G401 (cell line): ENCODE results near the gene LYPD6B. TPM values are rescaled to one million over a fixed set of nuclear protein-coding genes. Genes with fewer than 3 reads are reported as not detected.

Experiments
- DNase-seq: peaks from one replicate; pipeline ENCODE4 v3.0.0-alpha.2; 2015; ENCODE audit warnings: low spot score
- in situ Hi-C: cut with HindIII; loops from 2 replicates; pipeline ENCODE4 v1.10.0; 2016; ENCODE audit warnings: low sequenced_read_pairs, mixed read lengths
- total RNA-seq: library from RNA; depleted of rRNA; stranded (reverse); fragments of >200 nt; shearing (Covaris generic); gene quantifications from 2 replicates; pipeline ENCODE4 v1.2.3, GENCODE V29; 2014

LYPD6B gene
- total RNA-seq, 1 experiment from 2014 or later: 21.3 TPM

- DNase-seq: no peak
- in situ Hi-C loops: no loop called here
These were observed 105.2 kb downstream of the LYPD6B start for GRCh38 chr2:149143734-149144133.

GRCh38 chr2:149145314-149146295 lies 107.1 kb downstream of the LYPD6B start:
- no peak for DNase-seq

DNA sequence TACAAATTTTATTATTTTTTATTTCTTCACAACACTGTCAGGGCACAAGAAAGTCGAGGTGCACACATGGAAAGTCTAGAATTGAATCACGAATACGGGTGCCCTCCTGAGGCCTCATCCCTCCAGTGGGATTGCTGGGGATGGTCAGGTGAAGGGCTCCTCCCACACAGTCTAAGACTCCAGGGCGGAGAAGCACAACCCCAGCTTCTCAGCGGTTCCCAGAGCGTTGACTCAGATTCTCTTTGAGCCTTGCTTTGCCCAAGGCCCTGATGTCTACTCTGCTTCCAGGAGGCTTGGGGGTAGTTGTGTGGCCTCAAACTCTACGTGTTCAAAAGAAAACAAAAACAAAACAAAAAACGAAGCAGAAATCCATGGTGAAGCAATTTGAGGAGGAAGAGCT lies 108.4 kb downstream of the LYPD6B start:
- no peak for DNase-seq
- in situ Hi-C loops: no loop called here

More at GRCh38 chr2:149145314-149146295, 107.1 kb downstream of the LYPD6B start:
- in situ Hi-C loops: no loop called here

DNA sequence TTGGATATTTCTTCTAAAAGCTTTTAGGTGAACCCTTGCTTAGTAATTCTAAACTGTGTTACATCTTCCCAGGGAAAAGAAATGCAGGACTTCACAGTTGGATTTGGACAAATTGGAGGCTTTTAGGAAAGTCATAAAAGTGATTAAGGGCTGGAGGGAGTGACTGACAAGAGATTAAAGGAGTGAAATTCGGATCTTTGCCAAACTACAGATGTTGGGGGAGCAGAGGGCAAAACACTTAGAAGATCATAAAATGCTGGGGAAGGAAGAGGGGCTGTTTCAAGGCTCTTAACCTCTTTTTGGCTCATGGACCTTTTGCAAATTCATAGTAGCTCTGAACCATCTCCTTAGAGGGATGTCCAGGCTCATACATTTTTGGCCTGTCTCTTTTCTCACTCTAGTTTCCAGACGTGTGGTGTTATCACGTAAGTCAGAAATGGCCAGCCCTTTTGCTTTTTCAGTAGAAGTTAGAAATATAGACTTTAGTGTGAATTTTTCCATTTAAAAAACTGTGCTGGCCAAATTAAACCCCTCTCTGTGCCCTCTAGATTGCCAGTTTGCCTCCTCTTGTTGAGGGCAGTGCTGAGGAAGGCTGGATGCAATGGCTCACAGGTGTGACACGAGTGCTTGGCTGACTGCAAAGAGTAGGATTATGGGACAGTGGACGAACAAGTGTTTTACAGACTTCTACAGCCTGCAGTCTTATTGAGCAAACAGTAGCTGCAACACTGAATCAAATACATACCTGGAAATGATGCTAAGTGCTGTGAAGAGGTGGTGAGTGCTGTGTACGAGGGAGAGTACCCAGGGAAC lies 109.9 kb downstream of the LYPD6B start:
- DNase-seq: no peak
- in situ Hi-C loops: no loop called here

DNA sequence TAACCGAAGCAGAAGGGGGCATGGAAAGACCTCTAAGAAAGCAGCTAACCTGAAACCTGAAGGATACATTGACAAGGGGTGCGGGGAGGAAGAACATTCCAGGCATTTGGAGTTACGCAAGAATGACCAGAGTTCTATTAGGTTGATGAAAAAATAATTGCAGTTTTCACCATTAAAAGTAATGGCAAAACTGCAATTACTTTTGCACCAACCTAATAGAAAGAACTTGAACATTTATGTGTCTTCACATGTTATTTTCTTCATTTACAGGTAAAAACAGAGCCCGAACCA lies 110.5 kb downstream of the LYPD6B start:
- no peak for DNase-seq
- in situ Hi-C loops: no loop called here

DNA sequence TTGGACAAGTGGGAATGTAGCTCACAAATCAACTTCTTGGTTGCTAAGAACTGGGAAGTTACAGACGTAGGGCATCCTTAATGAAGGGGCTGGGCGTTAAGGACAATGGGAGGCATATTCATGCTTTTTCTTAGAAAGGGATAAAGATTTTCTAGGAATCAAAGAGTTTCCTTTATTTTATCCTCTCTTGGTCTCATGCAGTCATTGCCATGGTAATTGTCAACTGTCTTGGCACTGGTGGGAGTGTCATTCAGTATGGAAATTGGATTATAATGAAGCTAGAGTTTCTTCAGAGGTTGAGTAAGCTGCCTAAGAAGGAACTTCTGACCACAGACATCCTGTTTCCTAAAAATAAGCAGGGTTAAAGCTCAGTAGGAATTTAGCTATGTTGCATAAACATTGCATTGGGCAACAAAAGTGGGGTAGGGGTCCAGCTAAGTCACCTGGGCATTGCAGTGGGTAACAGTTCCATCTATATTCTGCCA lies 114.0 kb downstream of the LYPD6B start:
- DNase-seq: no peak
- in situ Hi-C loops: no loop called here

- in situ Hi-C loops: no loop called here
- DNase-seq: no peak
These were observed 116.9 kb downstream of the LYPD6B start for GRCh38 chr2:149155196-149155969.

GRCh38 chr2:149155988-149156387 lies 117.5 kb downstream of the LYPD6B start:
- no peak for DNase-seq
- in situ Hi-C loops: no loop called here

DNA sequence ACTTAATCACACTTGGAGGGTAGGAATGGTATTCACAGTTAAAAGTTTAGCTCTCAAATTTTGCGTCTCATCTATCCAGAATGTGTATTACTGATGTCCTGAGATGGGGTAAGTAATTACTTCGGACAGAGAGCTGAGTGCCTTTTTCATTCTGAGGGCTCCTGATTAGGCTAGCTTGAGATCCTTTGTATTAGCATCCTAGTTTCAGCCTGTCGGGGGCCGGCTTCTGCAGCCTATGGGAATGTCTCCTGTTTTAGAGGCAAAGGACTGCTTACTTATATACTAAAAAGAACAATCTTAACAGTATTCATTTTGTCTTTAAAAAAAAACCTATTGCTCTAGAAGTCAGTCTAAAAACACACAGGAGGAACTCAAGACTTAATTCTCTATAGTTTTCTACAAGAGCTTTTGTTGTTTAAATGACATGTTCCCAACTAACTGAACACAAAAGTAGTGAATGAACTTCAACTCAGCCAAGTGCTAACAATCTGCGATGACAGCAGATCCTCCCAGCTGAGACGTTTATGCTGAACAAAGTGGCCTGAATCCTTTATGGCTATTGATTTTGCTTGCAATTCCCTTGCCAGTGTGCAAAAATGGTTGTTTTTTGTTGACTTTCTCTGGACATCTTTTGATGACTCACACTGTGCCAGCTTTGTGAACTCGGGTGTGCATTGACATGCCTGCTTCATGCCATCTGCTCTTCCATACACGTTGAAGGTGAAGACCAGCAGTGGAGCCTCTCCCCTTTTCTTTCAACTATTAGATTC lies 118.7 kb downstream of the LYPD6B start:
- DNase-seq: no peak
- in situ Hi-C loops: no loop called here

DNA sequence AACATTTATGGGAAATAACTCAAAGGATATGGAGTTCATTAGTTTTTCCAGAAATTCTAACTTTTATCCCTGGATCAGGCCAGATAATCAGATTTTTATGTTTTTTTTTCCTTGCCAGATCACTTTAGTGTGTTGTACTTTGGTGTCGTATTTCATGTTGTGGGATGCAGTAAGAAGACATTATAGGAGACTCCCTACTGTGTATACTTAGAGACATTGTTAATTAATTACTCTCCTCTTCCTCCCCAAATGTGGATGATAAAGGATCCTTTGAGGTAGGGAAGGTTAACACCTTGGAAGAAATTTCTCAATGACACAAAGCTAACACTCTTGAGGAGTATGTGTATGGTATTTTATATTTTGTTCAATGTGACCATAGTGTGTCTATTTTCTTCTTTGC lies 120.5 kb downstream of the LYPD6B start:
- no peak for DNase-seq
- in situ Hi-C loops: no loop called here

GRCh38 chr2:149160195-149160594 lies 121.7 kb downstream of the LYPD6B start:
- DNase-seq: no peak
- in situ Hi-C loops: no loop called here

DNA sequence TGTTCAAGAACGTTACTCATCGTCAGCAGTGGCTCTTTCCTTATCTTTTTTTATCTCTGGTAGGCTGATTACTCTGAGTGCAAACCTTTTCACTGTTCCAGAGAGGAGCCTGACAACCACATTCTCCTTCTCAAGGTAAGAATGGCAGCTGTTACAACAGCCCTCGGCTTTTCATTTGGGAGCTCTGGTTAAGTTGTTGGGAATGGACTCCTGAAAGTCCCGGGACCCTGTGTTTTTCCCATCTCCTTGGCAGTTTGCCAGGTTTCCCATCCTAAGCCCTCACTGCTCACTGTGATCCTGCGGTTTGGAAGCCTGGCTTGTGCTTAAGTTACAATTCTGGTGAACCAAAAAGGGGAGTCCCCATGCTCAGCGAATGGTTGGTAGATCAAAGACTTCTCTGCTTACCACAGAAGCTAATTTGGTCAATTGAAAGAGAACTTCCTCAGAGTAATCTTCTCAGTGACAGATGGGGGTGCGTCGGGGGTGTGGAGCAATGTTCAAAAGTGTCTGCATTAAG lies 122.3 kb downstream of the LYPD6B start:
- in situ Hi-C loops: no loop called here
- no peak for DNase-seq

DNA sequence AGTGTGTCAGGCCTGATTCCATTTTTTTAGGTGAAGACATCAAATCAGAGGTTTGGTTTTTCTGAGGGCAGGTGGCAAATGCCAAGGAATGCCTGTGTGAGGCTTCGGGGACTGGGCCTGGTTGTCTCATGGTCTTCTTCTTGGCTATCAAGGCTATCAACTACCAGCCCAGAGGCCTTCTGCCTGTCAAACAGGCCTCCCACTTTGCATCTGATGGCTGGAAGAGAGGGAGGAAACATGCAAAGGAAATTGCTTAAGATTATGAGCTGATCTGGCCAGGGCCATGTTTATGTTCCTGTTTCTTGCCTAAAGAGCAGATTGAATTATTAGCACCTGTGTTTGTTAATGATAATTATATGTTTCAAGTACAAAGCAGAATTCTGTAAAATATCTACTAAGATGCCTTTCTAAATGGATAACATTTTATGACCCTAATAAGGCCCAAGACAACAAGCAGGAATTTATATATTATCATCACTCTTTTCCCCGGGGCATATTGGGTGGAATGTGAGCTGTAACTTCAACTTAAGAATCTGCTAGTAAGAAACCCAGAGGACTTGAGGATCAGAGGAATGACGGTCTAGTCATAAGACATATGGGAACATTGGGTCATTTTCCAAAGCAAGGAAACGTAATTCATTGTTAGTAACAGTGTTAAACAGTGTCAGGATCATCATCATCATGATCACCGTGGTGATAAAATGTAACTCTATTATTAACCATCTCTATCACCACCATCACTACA lies 123.2 kb downstream of the LYPD6B start:
- in situ Hi-C loops: no loop called here

GRCh38 chr2:149164296-149164695 lies 125.8 kb downstream of the LYPD6B start:
- in situ Hi-C loops: no loop called here

More for the DNA sequence above, 123.2 kb downstream of the LYPD6B start:
- no peak for DNase-seq

DNA sequence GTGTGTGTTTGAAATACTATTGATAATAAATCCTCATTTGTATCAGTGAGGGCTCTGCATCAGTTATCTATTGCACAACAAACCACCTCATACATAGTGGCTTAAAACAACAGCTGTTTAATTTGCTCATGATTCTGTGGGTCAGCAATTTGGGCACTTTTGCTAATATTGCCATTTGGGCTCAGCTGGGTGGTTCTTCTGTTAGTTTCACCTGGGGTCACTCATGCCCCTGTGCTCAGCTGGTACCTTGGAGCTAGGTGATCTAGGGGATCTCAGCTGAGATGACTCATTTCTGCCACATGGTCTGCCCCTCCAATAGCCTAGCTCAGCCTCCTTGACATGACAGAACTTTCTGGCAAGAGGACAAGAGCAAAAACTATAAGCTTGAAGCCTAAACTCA lies 126.3 kb downstream of the LYPD6B start:
- no peak for DNase-seq
- in situ Hi-C loops: no loop called here

More at GRCh38 chr2:149164296-149164695, 125.8 kb downstream of the LYPD6B start:
- DNase-seq: no peak

DNA sequence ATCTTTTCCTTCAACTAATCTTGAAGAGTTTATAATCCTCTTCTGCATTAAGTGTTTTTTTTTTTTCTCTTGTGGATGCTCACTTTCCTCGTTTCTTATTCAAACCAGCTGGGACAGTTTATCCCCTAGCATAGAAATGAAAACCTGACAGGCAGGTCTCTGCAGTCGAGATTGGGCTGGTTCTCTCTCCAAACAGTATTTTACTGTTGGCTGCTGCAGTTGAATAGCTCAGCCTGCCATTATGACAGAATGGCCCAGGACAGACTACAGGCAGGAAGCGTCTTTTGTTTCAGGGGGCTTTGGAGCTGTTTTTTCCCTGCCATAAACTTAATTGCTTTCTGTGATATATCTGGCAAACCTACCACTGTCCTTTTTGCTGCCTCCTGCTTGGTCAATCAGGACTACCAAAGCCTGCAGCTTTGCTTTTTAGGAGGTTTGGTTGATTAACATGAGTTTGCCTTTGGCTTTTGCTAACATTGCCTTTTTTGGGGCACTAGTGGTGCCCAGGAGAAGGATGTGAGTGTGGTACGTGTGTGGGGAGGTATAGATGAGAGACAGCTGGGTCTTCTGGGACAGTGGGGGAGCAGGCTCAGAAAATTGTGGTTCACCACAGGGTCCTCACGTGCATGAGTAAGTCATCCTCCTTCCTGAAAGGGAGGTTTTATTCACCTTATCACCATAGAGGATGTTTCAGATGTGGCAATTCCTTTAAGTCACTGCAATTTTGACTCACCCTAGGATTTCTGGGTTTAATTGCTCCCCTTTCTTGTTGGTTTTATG lies 128.7 kb downstream of the LYPD6B start:
- in situ Hi-C loops: no loop called here

GRCh38 chr2:149167941-149168340 lies 129.4 kb downstream of the LYPD6B start:
- in situ Hi-C loops: no loop called here

More for the DNA sequence above, 128.7 kb downstream of the LYPD6B start:
- no peak for DNase-seq

More at GRCh38 chr2:149167941-149168340, 129.4 kb downstream of the LYPD6B start:
- DNase-seq: no peak
